Vagina (tissue), 2 donors: Measurements from ENCODE around the gene KRTAP12-2. TPM values are rescaled to one million over a fixed set of nuclear protein-coding genes. Genes with fewer than 3 reads are reported as not detected.

Experiments
- DNase-seq, 2 donors: peaks; one replicate each; pipeline ENCODE4 v3.0.0-alpha.2; 2017; ENCODE audit errors: extremely low spot score in 2 of 2
- H3K27ac ChIP-seq: fragments of 200-600 bp; sonication (generic); one replicate; pipeline ENCODE4 v1.5.1; 2019
- H3K27me3 ChIP-seq: fragments of 200-600 bp; sonication (generic); one replicate; pipeline ENCODE4 v1.5.1; 2019
- H3K36me3 ChIP-seq, 2 donors: fragments of 200-600 bp; sonication (generic); one replicate each; pipeline ENCODE4 v1.5.1; 2017 to 2019
- H3K4me1 ChIP-seq: fragments of 200-600 bp; sonication (generic); one replicate; pipeline ENCODE4 v1.5.1; 2019
- H3K4me3 ChIP-seq, 2 donors: fragments of 200-600 bp; sonication (generic); 1 replicate in 1 of 2; 2 replicates in 1 of 2; pipeline ENCODE4 v1.5.1; 2016 to 2019
- H3K9me3 ChIP-seq: fragments of 200-600 bp; sonication (generic); one replicate; pipeline ENCODE4 v1.5.1; 2019
- CTCF ChIP-seq, 3 experiments: fragments of 450-650 bp in 2 of 3; fragments of 200-600 bp in 1 of 3; sonication (generic) in 1 of 3; IDR thresholded peaks; one replicate each; pipeline ENCODE4 v1.5.1; 2017 to 2019; ENCODE audit warnings: antibody characterized with exemption in 3 of 3, mild to moderate bottlenecking in 2 of 3, moderate library complexity in 2 of 3
- POLR2A ChIP-seq, 2 donors: fragments of 450-650 bp; IDR thresholded peaks; one replicate each; pipeline ENCODE4 v1.6.1; 2017; ENCODE audit warnings: antibody characterized with exemption in 2 of 2, mild to moderate bottlenecking in 2 of 2, moderate library complexity in 2 of 2
- POLR2AphosphoS5 ChIP-seq, 2 donors: sonication (generic); formaldehyde crosslinking; IDR thresholded peaks; one replicate each; pipeline ENCODE4 v1.9.0; 2017; ENCODE audit warnings: antibody characterized with exemption in 2 of 2, mild to moderate bottlenecking in 2 of 2, low read depth in 1 of 2; ENCODE audit not compliant: insufficient read depth in 1 of 2
- intact Hi-C: fragments of 100-400 bp; cut with DNase I; formaldehyde crosslinking; loops from one replicate; pipeline ENCODE4 v1.15.1; 2023
- total RNA-seq: library from RNA; depleted of rRNA; stranded (reverse); fragments of >200 nt; gene quantifications from one replicate; pipeline ENCODE4 v1.2.3, GENCODE V29; 2016

The KRTAP12-2 gene
- total RNA-seq, 1 donor from 2014 or later = not detected

DNA sequence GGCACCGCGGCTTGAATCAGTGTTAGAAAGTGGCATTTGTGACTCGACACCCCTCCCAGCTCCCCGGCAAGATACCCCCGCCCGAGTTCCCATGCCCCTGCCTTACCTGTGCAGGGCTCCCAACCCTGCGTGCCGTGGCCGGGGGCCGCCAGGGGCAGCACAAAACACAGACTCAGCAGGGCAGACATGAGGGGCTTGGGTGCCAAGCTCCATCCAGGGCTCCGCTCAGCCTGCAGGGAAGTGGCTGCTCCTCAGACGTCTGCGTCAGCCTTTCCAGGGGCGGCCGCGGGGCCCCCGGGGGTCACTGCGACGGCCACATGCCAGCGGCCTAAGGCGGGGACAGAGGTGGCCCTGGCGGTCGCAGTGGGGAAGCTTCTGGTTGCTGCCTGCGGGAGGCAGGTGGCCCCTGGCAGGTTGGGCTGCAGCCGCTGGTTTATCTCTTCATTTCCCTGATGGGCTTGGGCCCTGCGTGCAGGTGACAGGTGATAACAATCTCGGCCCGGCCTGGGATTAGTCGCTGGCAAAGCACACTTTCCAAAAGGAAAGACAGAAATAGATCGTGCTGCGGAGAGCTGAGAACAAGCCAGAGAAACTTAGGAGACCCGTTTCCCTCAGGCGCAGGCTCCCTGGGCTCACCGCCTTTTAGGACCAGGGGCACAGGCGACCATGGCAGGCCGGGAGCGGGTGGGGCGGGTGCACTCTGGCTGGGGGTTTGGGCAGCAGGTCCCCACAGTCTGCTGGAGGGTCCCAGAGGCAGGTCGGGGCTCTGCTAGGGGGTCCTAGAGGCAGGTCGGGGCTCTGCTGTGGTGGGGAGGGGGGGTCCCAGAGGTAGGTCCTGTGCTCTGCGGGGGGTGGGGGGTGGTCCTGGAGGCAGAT is 44.8 kb upstream of the KRTAP12-2 start, which contains the start of gene TSPEAR:
Gene TSPEAR (minus strand): TSS at position 246 of the 876 bp plus-strand sequence. CDS start 58 bp downstream, at position 188.
- Histone ChIP-seq H3K4me3 (no peak within 1 kb of the TSS), H3K27ac (no peak within 1 kb of the TSS), H3K36me3 (no peaks in the 10 kb centered on the region), H3K9me3 (no peaks in the 10 kb centered on the region), H3K4me1 (peaks cover 28% of the 10 kb centered on the region), H3K27me3 (peaks cover 13% of the 10 kb centered on the region)
- peak in 1 of 2 donors; percentile 93 for DNase-seq
- TF ChIP-seq CTCF (IDR thresholded peaks at IDR 0.05) (no peak), POLR2AphosphoS5 (IDR thresholded peaks at IDR 0.05; ENCODE audit: insufficient read depth in 1 of 2, low read depth in 1 of 2) (no peak), POLR2A (IDR thresholded peaks at IDR 0.05) (no peak)
- intact Hi-C loops = no loop called here

DNA sequence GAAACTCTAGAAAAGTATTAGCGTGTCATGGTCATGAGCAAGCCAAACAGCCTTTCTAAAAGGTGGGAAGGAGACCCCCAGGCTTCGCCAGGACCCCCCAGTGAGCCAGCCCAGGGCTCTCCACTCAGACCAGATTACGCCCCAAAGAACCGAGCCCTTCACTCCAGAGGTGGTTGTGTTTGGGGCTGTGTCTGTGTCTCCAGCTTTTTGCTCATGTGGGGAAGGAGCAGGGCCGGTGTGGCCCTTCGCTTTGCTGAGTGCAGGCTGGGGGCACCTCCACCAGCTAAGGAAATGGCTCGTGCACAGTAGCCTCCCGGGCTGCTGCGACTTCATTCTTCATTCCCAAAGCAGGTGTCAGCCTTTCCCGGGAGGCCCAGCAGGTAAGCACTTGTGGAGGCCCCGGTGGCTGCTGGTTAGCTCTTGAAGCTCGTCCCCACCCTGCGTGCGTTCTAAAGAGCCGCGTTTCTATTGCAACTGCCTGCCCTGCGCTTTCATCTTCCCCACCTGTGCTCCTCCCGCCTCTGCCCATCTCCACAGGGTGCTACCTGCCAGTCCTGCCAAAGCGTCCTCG is 44.1 kb upstream of the KRTAP12-2 start:
- TF ChIP-seq POLR2AphosphoS5 (IDR thresholded peaks at IDR 0.05; ENCODE audit: insufficient read depth in 1 of 2, low read depth in 1 of 2) = no peak
- TF ChIP-seq CTCF (IDR thresholded peaks at IDR 0.05) = no peak
- TF ChIP-seq POLR2A (IDR thresholded peaks at IDR 0.05) = no peak
- DNase-seq = peak in 1 of 2 donors; percentile 94
- peaks cover 14% of the 10 kb centered on the region for H3K27me3 ChIP-seq
- H3K4me1 ChIP-seq = peaks cover 28% of the 10 kb centered on the region
- no peaks in the 10 kb centered on the region for H3K36me3 ChIP-seq
- no peak overlapping the region for H3K4me3 ChIP-seq
- intact Hi-C loops = no loop called here
- H3K9me3 ChIP-seq = no peaks in the 10 kb centered on the region
- no peak overlapping the region for H3K27ac ChIP-seq

DNA sequence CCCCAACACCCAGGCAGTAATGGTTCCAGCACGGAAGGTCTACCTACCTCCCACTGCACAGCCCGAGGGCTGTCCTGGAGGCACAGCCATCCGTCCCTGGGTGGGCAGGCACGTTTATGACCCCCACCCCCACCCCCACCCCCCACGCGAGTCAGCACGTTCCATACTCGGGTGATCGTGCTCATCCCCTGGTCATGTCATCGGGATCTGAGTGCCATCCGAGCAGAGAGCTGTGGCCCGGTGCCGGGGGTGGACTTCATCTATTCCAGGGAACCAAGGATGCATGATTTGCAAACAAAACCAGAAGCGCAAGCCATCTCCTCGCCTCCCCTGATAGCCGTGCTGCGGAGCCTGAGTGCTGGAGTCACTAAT is 43.6 kb upstream of the KRTAP12-2 start:
- Histone ChIP-seq H3K27ac (no peak overlapping the region), H3K9me3 (no peaks in the 10 kb centered on the region), H3K4me3 (no peak overlapping the region), H3K27me3 (peaks cover 14% of the 10 kb centered on the region), H3K36me3 (no peaks in the 10 kb centered on the region), H3K4me1 (peaks cover 28% of the 10 kb centered on the region)
- intact Hi-C loops = no loop called here
- TF ChIP-seq POLR2AphosphoS5 (IDR thresholded peaks at IDR 0.05; ENCODE audit: insufficient read depth in 1 of 2, low read depth in 1 of 2) = no peak
- no peak for TF ChIP-seq CTCF (IDR thresholded peaks at IDR 0.05)
- TF ChIP-seq POLR2A (IDR thresholded peaks at IDR 0.05) = no peak
- DNase-seq = peak in 1 of 2 donors; percentile 93

DNA sequence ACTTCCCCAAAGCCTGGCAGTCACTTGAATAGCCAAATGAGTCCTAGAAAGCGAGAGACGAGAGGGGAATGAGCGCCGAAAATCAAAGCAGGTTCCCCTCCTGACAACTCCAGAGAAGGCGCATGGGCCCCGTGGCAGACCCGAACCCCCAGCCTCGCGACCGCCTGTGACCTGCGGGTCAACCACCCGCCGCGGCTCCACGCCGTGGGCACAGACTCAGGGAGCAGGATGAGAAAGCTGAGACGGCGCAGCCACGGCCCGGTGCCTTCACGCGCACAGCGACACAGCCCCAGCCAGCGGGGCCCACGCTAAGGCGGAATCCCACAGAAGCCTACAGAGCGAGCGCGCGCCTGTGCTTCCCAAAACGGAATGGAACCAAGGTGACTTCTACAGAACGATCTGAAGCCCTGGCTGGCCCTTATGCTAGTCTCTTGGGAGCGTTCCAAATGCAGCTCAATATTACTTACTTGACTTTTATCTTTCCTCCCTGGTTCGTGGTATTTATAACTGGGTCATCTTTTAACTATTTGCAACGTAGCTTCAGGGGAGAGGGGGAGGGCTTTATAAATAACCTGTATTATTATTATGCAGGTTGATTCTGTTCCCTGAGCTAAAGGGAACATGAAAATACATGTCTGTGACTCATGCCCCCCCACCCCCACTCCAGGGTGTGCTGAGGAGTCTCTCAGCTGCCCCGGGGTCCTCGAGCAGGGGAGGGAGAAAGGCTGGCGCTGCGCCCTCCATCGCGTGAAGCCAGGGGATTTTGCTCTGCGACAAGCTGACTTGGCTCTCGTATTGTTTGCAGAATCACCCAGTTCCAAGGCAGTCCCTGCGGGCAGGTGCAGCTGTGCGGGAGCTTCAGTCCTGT is 42.9 kb upstream of the KRTAP12-2 start:
- intact Hi-C loops = no loop called here
- no peaks in the 10 kb centered on the region for H3K36me3 ChIP-seq
- TF ChIP-seq CTCF (IDR thresholded peaks at IDR 0.05) (no peak), POLR2AphosphoS5 (IDR thresholded peaks at IDR 0.05; ENCODE audit: insufficient read depth in 1 of 2, low read depth in 1 of 2) (no peak), POLR2A (IDR thresholded peaks at IDR 0.05) (no peak)
- H3K4me3 ChIP-seq = no peak overlapping the region
- peaks cover 28% of the 10 kb centered on the region for H3K4me1 ChIP-seq
- H3K9me3 ChIP-seq = no peaks in the 10 kb centered on the region
- peaks cover 14% of the 10 kb centered on the region for H3K27me3 ChIP-seq
- DNase-seq = peak in 1 of 2 donors; percentile 64
- no peak overlapping the region for H3K27ac ChIP-seq
